GM12878 (cell line): ENCODE data around the gene METTL13. TPM values are rescaled to one million over a fixed set of nuclear protein-coding genes. Genes with fewer than 3 reads are reported as not detected.

Source experiments
- ATAC-seq: fragments of 200-7000 bp; cut with Tn5 transposase; 3 replicates; pipeline ENCODE4 v1.9.1; 2020; ENCODE audit warnings: mild to moderate bottlenecking, moderate library complexity
- BruUV-seq: library from RNA; stranded (reverse); fragments of 400-500 nt; replicated peaks from 2 replicates; lab custom pipeline; 2021; lab: Mats Ljungman, UMichigan
- CTCF ChIA-PET: fragments of 300-600 bp; sonication (Branson Sonifier 250); formaldehyde crosslinking; extraction: SDS; loops from one replicate; lab custom pipeline; 2021; ENCODE audit warnings: inconsistent platforms; lab: Yijun Ruan, JAX
- POLR2A ChIA-PET: fragments of 350-600 bp; formaldehyde crosslinking; extraction: SDS; loops from one replicate; lab custom pipeline; 2021; ENCODE audit warnings: inconsistent platforms; lab: Charles Lee
- RAD21 ChIA-PET: fragments of 300-600 bp; sonication (Branson Sonifier 250); formaldehyde crosslinking; loops from one replicate; lab custom pipeline; 2023; ENCODE audit warnings: antibody characterized with exemption; ENCODE audit not compliant: unreplicated experiment; lab: Charles Lee
- SMC1A ChIA-PET: fragments of 300-600 bp; sonication (Branson Sonifier 250); formaldehyde crosslinking; loops from one replicate; lab custom pipeline; 2023; ENCODE audit not compliant: unreplicated experiment, uncharacterized antibody; lab: Charles Lee
- DNase-seq: peaks from one replicate; pipeline ENCODE4 v3.0.0-alpha.2; 2011; ENCODE audit warnings: low read depth, low spot score
- FAIRE-seq: peaks from 3 replicates; lab custom pipeline; 2011; peaks lifted over from hg19 to GRCh38; lab: Jason Lieb, UNC
- H2AFZ ChIP-seq: 2 replicates; pipeline ENCODE4 v1.6.0; 2011; ENCODE audit warnings: low read depth, low read length, control low read depth; ENCODE audit not compliant: control insufficient read depth
- H3K27ac ChIP-seq: 2 replicates; pipeline ENCODE4 v1.5.1; 2011; ENCODE audit warnings: control low read depth; ENCODE audit not compliant: control insufficient read depth, insufficient read depth
- H3K27me3 ChIP-seq, 2 experiments: replicated peaks in 1 of 2; 2 replicates each; pipeline versions ENCODE4 v1.6.0 to v1.6.1; 2011; ENCODE audit warnings: low read length in 1 of 2; ENCODE audit not compliant: control insufficient read depth in 2 of 2, insufficient read depth in 2 of 2
- H3K36me3 ChIP-seq, 2 experiments: 2 replicates each; pipeline ENCODE4 v1.5.1; 2011; ENCODE audit warnings: low read length in 1 of 2; ENCODE audit not compliant: control insufficient read depth in 2 of 2, insufficient read depth in 2 of 2
- H3K4me1 ChIP-seq: 2 replicates; pipeline ENCODE4 v1.6.1; 2011; ENCODE audit warnings: mild to moderate bottlenecking, low read length, moderate library complexity, mixed read lengths; ENCODE audit not compliant: control insufficient read depth, insufficient read depth
- H3K4me2 ChIP-seq: 2 replicates; pipeline ENCODE4 v1.6.0; 2011; ENCODE audit warnings: control low read depth; ENCODE audit not compliant: control insufficient read depth, insufficient read depth
- H3K4me3 ChIP-seq: fragments of 200-600 bp; sonication (generic); 2 replicates; pipeline ENCODE4 v1.5.1; 2016
- H3K79me2 ChIP-seq: 2 replicates; pipeline ENCODE4 v1.6.0; 2011; ENCODE audit warnings: low read length; ENCODE audit not compliant: control insufficient read depth, insufficient read depth
- H3K9ac ChIP-seq: 2 replicates; pipeline ENCODE4 v1.8.0; 2011; ENCODE audit warnings: low read length, control low read depth, mixed read lengths; ENCODE audit not compliant: control insufficient read depth, insufficient read depth
- H3K9me3 ChIP-seq: replicated peaks from 3 replicates; pipeline ENCODE4 v1.5.1; 2011; ENCODE audit warnings: mild to moderate bottlenecking, low read length; ENCODE audit not compliant: control insufficient read depth, insufficient read depth
- H4K20me1 ChIP-seq: 2 replicates; pipeline ENCODE4 v1.6.0; 2011; ENCODE audit not compliant: control insufficient read depth, insufficient read depth
- CBX5 ChIP-seq: sonication (generic); IDR thresholded peaks from 2 replicates; pipeline ENCODE4 v1.6.1; 2016; ENCODE audit warnings: low read depth, moderate library complexity, mild to moderate bottlenecking, inconsistent platforms
- CEBPB ChIP-seq, 2 experiments: fragments of 150-350 bp in 1 of 2; IDR thresholded peaks; 2 replicates each; pipeline ENCODE4 v1.6.1; 2012 to 2014; ENCODE audit warnings: low read depth in 2 of 2, low read length in 2 of 2, borderline replicate concordance in 1 of 2, inconsistent platforms in 1 of 2
- CREB1 ChIP-seq: IDR thresholded peaks from 2 replicates; pipeline ENCODE4 v1.6.1; 2012; ENCODE audit warnings: low read depth, mild to moderate bottlenecking, inconsistent platforms
- PAX8 ChIP-seq: fragments of 450-650 bp; IDR thresholded peaks from 2 replicates; pipeline ENCODE4 v1.6.1; 2017; ENCODE audit warnings: mild to moderate bottlenecking, moderate library complexity
- POLR2AphosphoS2 ChIP-seq: IDR thresholded peaks from 2 replicates; pipeline ENCODE4 v1.6.1; 2011; ENCODE audit warnings: low read depth, mild to moderate bottlenecking, low read length, improper control_type of control experiment, moderate library complexity
- RBBP5 ChIP-seq: fragments of 200-600 bp; sonication (generic); conservative IDR thresholded peaks from 2 replicates; pipeline ENCODE4 v1.6.1; 2016
- RFX5 ChIP-seq: IDR thresholded peaks from 2 replicates; pipeline ENCODE4 v1.6.1; 2011; ENCODE audit warnings: low read depth, low read length, improper control_type of control experiment
- SIN3A ChIP-seq: IDR thresholded peaks from 2 replicates; pipeline ENCODE4 v1.6.1; 2012; ENCODE audit warnings: low read depth, low read length, improper control_type of control experiment
- TCF12 ChIP-seq: IDR thresholded peaks from 2 replicates; pipeline ENCODE4 v1.6.1; 2011; ENCODE audit warnings: low read depth, mild to moderate bottlenecking, low read length
- ZNF217 ChIP-seq: fragments of 450-650 bp; IDR thresholded peaks from 2 replicates; pipeline ENCODE4 v1.6.1; 2017; ENCODE audit warnings: antibody characterized with exemption, mild to moderate bottlenecking
- ZNF384 ChIP-seq: IDR thresholded peaks from 2 replicates; pipeline ENCODE4 v1.6.1; 2012; ENCODE audit warnings: low read depth, mild to moderate bottlenecking, low read length, improper control_type of control experiment, borderline replicate concordance
- in situ Hi-C: fragments of 300-500 bp; cut with MboI; formaldehyde crosslinking; loops from 9 replicates; pipeline ENCODE4 v1.14.3; 2018; ENCODE audit warnings: mixed read lengths
- intact Hi-C: fragments of 100-400 bp; cut with micrococcal nuclease; formaldehyde crosslinking; loops from one replicate; pipeline ENCODE4 v1.14.2; 2022; ENCODE audit not compliant: unreplicated experiment
- polyA plus RNA-seq, 11 experiments: library from polyadenylated mRNA; depleted of rRNA in 4 of 11; unstranded in 6 of 11; stranded (reverse) in 5 of 11; fragments of >200 nt; fragmentation: Nextera tagmentation in 4 of 11; fragmentation: Illumina TruSeq in 1 of 11; extraction: Ambion mirVana in 4 of 11; extraction: Trizol in 1 of 11; gene quantifications; 1 replicate in 1 of 11; 2 replicates in 10 of 11; pipeline versions ENCODE4 v1.2.1 to v1.2.3, GENCODE V29; 2011 to 2016; ENCODE audit warnings: inconsistent platforms in 2 of 11, missing spikeins in 2 of 11, low read depth in 1 of 11
- total RNA-seq, 4 experiments: library from RNA; depleted of rRNA in 3 of 4; stranded (reverse); fragments of >200 nt in 3 of 4; fragmentation: Illumina TruSeq in 1 of 4; extraction: Trizol in 1 of 4; gene quantifications; 2 replicates each; pipeline versions ENCODE4 v1.2.1 to v1.2.3, GENCODE V29; 2013 to 2021
- TF ChIP-seq, protein P1 (sequence below): fragments of 450-650 bp; formaldehyde crosslinking; IDR thresholded peaks from 2 replicates; pipeline ENCODE4 v1.5.0; 2022; ENCODE audit warnings: mild to moderate bottlenecking, missing genetic modification characterization
- TF ChIP-seq, protein P2 (sequence below): fragments of 450-650 bp; IDR thresholded peaks from 2 replicates; pipeline ENCODE4 v1.6.1; 2016; ENCODE audit warnings: mild to moderate bottlenecking, moderate library complexity, borderline replicate concordance
- TF ChIP-seq, protein P3 (sequence below): IDR thresholded peaks from 2 replicates; pipeline ENCODE4 v1.6.1; 2011; ENCODE audit warnings: low read depth, low read length, improper control_type of control experiment, borderline replicate concordance
- TF ChIP-seq, protein P4 (sequence below): IDR thresholded peaks from 2 replicates; pipeline ENCODE4 v1.6.1; 2012; ENCODE audit warnings: low read depth, low read length, improper control_type of control experiment

METTL13 gene
- total and polyA plus RNA-seq, 10 of the 15 experiments (the other 5 are each of a cell fraction or from before 2014, with no cell fraction given), result 12.2 to 47.2 (median 35.0) TPM

DNA sequence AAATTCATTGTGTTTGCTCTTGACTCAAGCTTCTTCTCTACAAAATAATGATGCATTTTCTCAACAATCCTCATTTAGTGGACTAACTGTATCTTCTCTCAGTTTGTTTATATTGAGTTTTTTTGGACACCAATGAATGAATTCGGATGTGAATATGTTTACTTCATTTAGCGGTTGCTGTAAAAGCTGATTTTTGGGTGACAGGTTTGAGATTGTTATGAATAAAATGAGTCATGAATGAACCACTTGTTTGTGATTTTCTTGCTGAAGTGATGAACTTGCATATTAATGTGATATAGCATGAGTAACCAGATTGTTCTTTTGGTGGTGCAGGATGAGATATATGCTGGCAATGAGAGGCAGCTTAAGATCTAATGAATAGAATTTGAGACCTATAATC, 62.9 kb downstream of the METTL13 start (continued):
- TF ChIP-seq CBX5, result no peak
- TF ChIP-seq RFX5, result no peak
- no peak for TF ChIP-seq POLR2AphosphoS2
- no peak for TF ChIP-seq SIN3A

DNA sequence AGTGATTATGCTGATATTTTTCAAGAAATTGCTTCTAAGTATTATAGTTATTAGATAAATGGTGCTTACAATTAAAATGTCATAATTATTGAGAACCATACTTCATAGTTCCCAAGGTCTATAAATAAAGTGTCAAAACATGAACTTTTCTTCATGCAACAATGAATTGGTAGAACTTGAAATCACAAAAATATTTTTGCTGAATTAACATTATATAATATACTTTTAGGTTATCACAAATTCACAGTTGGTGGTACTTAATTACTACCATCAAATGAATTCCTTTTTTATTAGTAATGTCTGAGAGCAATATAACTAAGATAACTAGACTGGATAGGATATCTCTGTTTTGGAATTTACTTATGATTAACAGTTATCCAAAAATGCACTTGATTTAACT, 64.5 kb downstream of the METTL13 start:
- intact Hi-C loops, result no loop called here
- ATAC-seq (no peak), DNase-seq (no peak), FAIRE-seq (no peak)
- Histone ChIP-seq H4K20me1 (no peaks in the 10 kb centered on the region), H2AFZ (no peak overlapping the region), H3K9me3 (no peaks in the 10 kb centered on the region; the same call in 2 of the 3 replicates), H3K4me2 (no peak overlapping the region), H3K9ac (no peak overlapping the region), H3K27ac (no peak overlapping the region), H3K27me3 (peaks cover 2 to 8% of the 10 kb centered on the region in 2 experiments; a peak in 3 of 4 replicates), H3K36me3 (no peaks in the 10 kb centered on the region), H3K4me1 (no peaks in the 10 kb centered on the region), H3K79me2 (no peaks in the 10 kb centered on the region), H3K4me3 (no peak overlapping the region)
- in situ Hi-C loops, result no loop called here
- SMC1A ChIA-PET, result no interaction called here
- CTCF ChIA-PET, result no interaction called here
- RAD21 ChIA-PET, result no interaction called here
- POLR2A ChIA-PET, result no interaction called here
- BruUV-seq, result no TSS peak
- TF ChIP-seq, protein P1, sequence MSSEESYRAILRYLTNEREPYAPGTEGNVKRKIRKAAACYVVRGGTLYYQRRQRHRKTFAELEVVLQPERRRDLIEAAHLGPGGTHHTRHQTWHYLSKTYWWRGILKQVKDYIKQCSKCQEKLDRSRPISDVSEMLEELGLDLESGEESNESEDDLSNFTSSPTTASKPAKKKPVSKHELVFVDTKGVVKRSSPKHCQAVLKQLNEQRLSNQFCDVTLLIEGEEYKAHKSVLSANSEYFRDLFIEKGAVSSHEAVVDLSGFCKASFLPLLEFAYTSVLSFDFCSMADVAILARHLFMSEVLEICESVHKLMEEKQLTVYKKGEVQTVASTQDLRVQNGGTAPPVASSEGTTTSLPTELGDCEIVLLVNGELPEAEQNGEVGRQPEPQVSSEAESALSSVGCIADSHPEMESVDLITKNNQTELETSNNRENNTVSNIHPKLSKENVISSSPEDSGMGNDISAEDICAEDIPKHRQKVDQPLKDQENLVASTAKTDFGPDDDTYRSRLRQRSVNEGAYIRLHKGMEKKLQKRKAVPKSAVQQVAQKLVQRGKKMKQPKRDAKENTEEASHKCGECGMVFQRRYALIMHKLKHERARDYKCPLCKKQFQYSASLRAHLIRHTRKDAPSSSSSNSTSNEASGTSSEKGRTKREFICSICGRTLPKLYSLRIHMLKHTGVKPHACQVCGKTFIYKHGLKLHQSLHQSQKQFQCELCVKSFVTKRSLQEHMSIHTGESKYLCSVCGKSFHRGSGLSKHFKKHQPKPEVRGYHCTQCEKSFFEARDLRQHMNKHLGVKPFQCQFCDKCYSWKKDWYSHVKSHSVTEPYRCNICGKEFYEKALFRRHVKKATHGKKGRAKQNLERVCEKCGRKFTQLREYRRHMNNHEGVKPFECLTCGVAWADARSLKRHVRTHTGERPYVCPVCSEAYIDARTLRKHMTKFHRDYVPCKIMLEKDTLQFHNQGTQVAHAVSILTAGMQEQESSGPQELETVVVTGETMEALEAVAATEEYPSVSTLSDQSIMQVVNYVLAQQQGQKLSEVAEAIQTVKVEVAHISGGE (CRISPR knock-in tag), result no peak
- TF ChIP-seq, protein P2, sequence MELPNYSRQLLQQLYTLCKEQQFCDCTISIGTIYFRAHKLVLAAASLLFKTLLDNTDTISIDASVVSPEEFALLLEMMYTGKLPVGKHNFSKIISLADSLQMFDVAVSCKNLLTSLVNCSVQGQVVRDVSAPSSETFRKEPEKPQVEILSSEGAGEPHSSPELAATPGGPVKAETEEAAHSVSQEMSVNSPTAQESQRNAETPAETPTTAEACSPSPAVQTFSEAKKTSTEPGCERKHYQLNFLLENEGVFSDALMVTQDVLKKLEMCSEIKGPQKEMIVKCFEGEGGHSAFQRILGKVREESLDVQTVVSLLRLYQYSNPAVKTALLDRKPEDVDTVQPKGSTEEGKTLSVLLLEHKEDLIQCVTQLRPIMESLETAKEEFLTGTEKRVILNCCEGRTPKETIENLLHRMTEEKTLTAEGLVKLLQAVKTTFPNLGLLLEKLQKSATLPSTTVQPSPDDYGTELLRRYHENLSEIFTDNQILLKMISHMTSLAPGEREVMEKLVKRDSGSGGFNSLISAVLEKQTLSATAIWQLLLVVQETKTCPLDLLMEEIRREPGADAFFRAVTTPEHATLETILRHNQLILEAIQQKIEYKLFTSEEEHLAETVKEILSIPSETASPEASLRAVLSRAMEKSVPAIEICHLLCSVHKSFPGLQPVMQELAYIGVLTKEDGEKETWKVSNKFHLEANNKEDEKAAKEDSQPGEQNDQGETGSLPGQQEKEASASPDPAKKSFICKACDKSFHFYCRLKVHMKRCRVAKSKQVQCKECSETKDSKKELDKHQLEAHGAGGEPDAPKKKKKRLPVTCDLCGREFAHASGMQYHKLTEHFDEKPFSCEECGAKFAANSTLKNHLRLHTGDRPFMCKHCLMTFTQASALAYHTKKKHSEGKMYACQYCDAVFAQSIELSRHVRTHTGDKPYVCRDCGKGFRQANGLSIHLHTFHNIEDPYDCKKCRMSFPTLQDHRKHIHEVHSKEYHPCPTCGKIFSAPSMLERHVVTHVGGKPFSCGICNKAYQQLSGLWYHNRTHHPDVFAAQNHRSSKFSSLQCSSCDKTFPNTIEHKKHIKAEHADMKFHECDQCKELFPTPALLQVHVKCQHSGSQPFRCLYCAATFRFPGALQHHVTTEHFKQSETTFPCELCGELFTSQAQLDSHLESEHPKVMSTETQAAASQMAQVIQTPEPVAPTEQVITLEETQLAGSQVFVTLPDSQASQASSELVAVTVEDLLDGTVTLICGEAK, result no peak
- TF ChIP-seq RBBP5, result no peak
- TF ChIP-seq ZNF384, result no peak
- TF ChIP-seq PAX8, result no peak
- TF ChIP-seq CREB1, result no peak
- TF ChIP-seq, protein P3, sequence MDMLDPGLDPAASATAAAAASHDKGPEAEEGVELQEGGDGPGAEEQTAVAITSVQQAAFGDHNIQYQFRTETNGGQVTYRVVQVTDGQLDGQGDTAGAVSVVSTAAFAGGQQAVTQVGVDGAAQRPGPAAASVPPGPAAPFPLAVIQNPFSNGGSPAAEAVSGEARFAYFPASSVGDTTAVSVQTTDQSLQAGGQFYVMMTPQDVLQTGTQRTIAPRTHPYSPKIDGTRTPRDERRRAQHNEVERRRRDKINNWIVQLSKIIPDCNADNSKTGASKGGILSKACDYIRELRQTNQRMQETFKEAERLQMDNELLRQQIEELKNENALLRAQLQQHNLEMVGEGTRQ, result no peak
- no peak for TF ChIP-seq ZNF217
- TF ChIP-seq, protein P4, sequence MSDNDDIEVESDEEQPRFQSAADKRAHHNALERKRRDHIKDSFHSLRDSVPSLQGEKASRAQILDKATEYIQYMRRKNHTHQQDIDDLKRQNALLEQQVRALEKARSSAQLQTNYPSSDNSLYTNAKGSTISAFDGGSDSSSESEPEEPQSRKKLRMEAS, result no peak
- no peak for TF ChIP-seq TCF12
- no peak for TF ChIP-seq CEBPB (IDR thresholded peaks at IDR 0.05; ENCODE audit: borderline replicate concordance in 1 of 2, low read depth in 2 of 2, low read length in 2 of 2)
